H1 (cell line): ENCODE data around the gene RAI14.
"Not testable (repeated sequence)": the region's sequence is repeated elsewhere in the genome, so short reads cannot be mapped to it uniquely, and the experiment has no call there.

Source experiments
- BRCA1 ChIP-seq: IDR thresholded peaks from 2 replicates; pipeline ENCODE4 v1.6.1; 2012; ENCODE audit warnings: low read depth, low read length, improper control_type of control experiment
- CREB1 ChIP-seq: IDR thresholded peaks from 2 replicates; pipeline ENCODE4 v1.6.1; 2012; ENCODE audit warnings: inconsistent platforms
- CTCF ChIP-seq, 3 experiments: IDR thresholded peaks; 1 replicate in 2 of 3; 2 replicates in 1 of 3; pipeline versions ENCODE4 v1.5.1 to v1.6.1; 2011; ENCODE audit warnings: low read length in 3 of 3, mild to moderate bottlenecking in 3 of 3, inconsistent platforms in 2 of 3, low read depth in 1 of 3, moderate library complexity in 1 of 3; ENCODE audit not compliant: insufficient read depth in 1 of 3; ENCODE audit errors: control extremely low read depth in 1 of 3
- EZH2 ChIP-seq: fragments of 200-600 bp; sonication (generic); IDR thresholded peaks from 2 replicates; pipeline ENCODE4 v1.7.1; 2012; ENCODE audit warnings: low read depth, mild to moderate bottlenecking, moderate library complexity, low read length, inconsistent platforms; ENCODE audit not compliant: severe bottlenecking
- POLR2AphosphoS5 ChIP-seq: IDR thresholded peaks from 2 replicates; pipeline ENCODE4 v1.6.1; 2011; ENCODE audit warnings: low read depth, low read length
- TAF1 ChIP-seq: IDR thresholded peaks from 2 replicates; pipeline ENCODE4 v1.6.1; 2011; ENCODE audit warnings: mild to moderate bottlenecking, low read depth, low read length
- TBP ChIP-seq: IDR thresholded peaks from 2 replicates; pipeline ENCODE4 v1.6.1; 2011; ENCODE audit warnings: low read depth, low read length, improper control_type of control experiment
- TEAD4 ChIP-seq: IDR thresholded peaks from 2 replicates; pipeline ENCODE4 v1.6.1; 2012; ENCODE audit warnings: low read depth, low read length, inconsistent platforms, mixed read lengths

GRCh38 chr5:34701442-34701841 is 45.3 kb downstream of the RAI14 start:
- not testable (repeated sequence) for TF ChIP-seq CTCF (IDR thresholded peaks at IDR 0.05; ENCODE audit: control extremely low read depth in 1 of 3, insufficient read depth in 1 of 3, low read depth in 1 of 3, low read length in 3 of 3); CREB1; BRCA1; TEAD4; EZH2; TAF1; POLR2AphosphoS5; TBP
